Upper lobe of left lung (tissue), 6 donors: ENCODE results near the gene CTNNB1. TPM values are rescaled to one million over a fixed set of nuclear protein-coding genes. Genes with fewer than 3 reads are reported as not detected.

Experiments
- ATAC-seq, 2 donors: fragments of 200-7000 bp; cut with Tn5 transposase; one replicate each; pipeline ENCODE4 v1.9.1; 2022; ENCODE audit warnings: mild to moderate bottlenecking in 2 of 2, moderate library complexity in 2 of 2; ENCODE audit not compliant: low FRiP score in 2 of 2
- DNase-seq, 2 donors: peaks; one replicate each; pipeline ENCODE4 v3.0.0-alpha.2; 2019 to 2020
- H3K27ac ChIP-seq, 4 donors: fragments of 200-600 bp; sonication (generic); one replicate each; pipeline ENCODE4 v1.5.1; 2016 to 2019
- H3K27me3 ChIP-seq, 4 donors: fragments of 200-600 bp; sonication (generic); one replicate each; pipeline ENCODE4 v1.5.1; 2017 to 2019
- H3K36me3 ChIP-seq, 4 donors: fragments of 200-600 bp; sonication (generic); one replicate each; pipeline ENCODE4 v1.5.1; 2016 to 2019
- H3K4me1 ChIP-seq, 4 donors: fragments of 200-600 bp; sonication (generic); one replicate each; pipeline ENCODE4 v1.5.1; 2018 to 2019
- H3K4me3 ChIP-seq, 4 donors: fragments of 200-600 bp; sonication (generic); one replicate each; pipeline ENCODE4 v1.5.1; 2017 to 2019; ENCODE audit warnings: mild to moderate bottlenecking in 2 of 4, moderate library complexity in 1 of 4
- H3K9me3 ChIP-seq, 4 donors: fragments of 200-600 bp; sonication (generic); one replicate each; pipeline ENCODE4 v1.5.1; 2018 to 2019
- CTCF ChIP-seq, 6 experiments: fragments of 450-650 bp in 4 of 6; fragments of 200-600 bp in 2 of 6; sonication (generic) in 2 of 6; IDR thresholded peaks; one replicate each; pipeline ENCODE4 v1.5.1; 2016 to 2019; ENCODE audit warnings: antibody characterized with exemption in 6 of 6
- EP300 ChIP-seq, 4 donors: sonication (generic); formaldehyde crosslinking; IDR thresholded peaks; one replicate each; pipeline ENCODE4 v1.5.1; 2017; ENCODE audit warnings: antibody characterized with exemption in 4 of 4, control low read depth in 2 of 4
- POLR2A ChIP-seq, 4 donors: fragments of 450-650 bp; IDR thresholded peaks; one replicate each; pipeline ENCODE4 v1.5.1; 2016 to 2017; ENCODE audit warnings: antibody characterized with exemption in 4 of 4, mild to moderate bottlenecking in 2 of 4
- POLR2AphosphoS5 ChIP-seq, 2 donors: sonication (generic); formaldehyde crosslinking; IDR thresholded peaks; one replicate each; pipeline ENCODE4 v1.5.1; 2017; ENCODE audit warnings: antibody characterized with exemption in 2 of 2
- WGBS, 2 donors: methylation state at CpG; one replicate each; pipeline ENCODE4 v1.1.5; 2017 to 2018; 5-methylcytosine and 5-hydroxymethylcytosine counted together
- total RNA-seq, 6 donors: library from RNA; depleted of rRNA in 4 of 6; stranded (reverse); fragments of >200 nt in 4 of 6; gene quantifications; one replicate each; pipeline versions ENCODE4 v1.1.0 to v1.2.1, GENCODE V29; 2016 to 2021
- donor health status: DM: no; HTN: no; CAD: no; lungs with moderate emphysema.
- donor health status: DM: no; HTN: yes; CAD: no; lungs with severe emphysema.

Gene CTNNB1
- total RNA-seq, 6 donors from 2014 or later: 332 to 776 (median 412) TPM

DNA sequence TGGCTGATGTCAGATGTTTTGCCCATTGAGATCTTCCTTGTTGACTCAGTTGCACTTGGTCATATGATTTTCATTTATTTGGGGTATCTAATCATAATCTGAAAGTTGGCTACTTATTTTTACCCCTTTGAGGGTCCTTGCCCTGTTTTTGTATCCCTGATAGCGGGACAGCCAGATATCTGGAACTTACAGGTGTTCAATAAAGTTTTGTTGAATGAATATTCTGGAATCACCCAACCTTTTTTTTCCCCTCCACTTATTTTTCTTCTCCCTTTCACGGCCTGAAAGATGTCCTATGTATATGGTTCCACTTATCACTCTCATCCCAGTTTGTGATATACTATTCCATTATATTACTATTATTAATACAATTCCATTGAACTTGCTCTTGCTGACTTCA is 12.8 kb downstream of the CTNNB1 start:
- TF ChIP-seq POLR2A (IDR thresholded peaks at IDR 0.05): no peak
- no peak for TF ChIP-seq POLR2AphosphoS5 (IDR thresholded peaks at IDR 0.05)
- TF ChIP-seq CTCF (IDR thresholded peaks at IDR 0.05): no peak
- TF ChIP-seq EP300 (IDR thresholded peaks at IDR 0.05): no peak
- Histone ChIP-seq H3K4me1 (peaks cover 32 to 85% (median 59%) of the 10 kb centered on the region in 4 donors), H3K4me3 (no peak overlapping the region), H3K27me3 (no peaks in the 10 kb centered on the region), H3K36me3 (no peaks in the 10 kb centered on the region), H3K27ac (no peak overlapping the region), H3K9me3 (no peaks in the 10 kb centered on the region)
- ATAC-seq (no peak), DNase-seq (no peak)
- WGBS, 2 donors: 90 to 91% methylated on average over 2 of the region's 2 CpGs

DNA sequence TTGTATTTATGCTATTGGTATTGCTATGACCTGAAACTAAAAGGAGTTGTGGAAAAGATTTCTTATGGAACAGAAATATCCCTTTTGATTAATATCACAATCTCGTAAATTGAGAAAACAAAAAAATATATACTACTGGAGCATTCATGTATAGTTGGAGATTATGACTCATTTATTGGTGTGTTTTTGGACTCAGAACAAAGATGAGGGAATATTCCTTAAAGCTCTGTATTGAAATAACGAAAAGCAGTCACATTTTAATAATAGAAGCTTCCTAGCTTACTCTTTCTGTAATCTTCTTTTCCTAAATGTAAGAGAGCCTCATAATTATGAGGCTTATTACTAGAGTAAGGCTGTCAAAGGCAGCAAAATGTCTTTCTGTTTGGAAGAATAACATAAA is 14.3 kb downstream of the CTNNB1 start:
- Histone ChIP-seq H3K4me1 (peaks cover 25 to 82% (median 49%) of the 10 kb centered on the region in 4 donors), H3K36me3 (no peaks in the 10 kb centered on the region), H3K27me3 (no peaks in the 10 kb centered on the region), H3K27ac (no peak overlapping the region), H3K4me3 (no peak overlapping the region), H3K9me3 (no peaks in the 10 kb centered on the region)
- DNase-seq: no peak
- ATAC-seq: no peak
- WGBS, 2 donors: 67 to 72% methylated on average over 2 of the region's 2 CpGs
- TF ChIP-seq EP300 (IDR thresholded peaks at IDR 0.05) (no peak), POLR2AphosphoS5 (IDR thresholded peaks at IDR 0.05) (no peak), CTCF (IDR thresholded peaks at IDR 0.05) (no peak), POLR2A (IDR thresholded peaks at IDR 0.05) (no peak)

DNA sequence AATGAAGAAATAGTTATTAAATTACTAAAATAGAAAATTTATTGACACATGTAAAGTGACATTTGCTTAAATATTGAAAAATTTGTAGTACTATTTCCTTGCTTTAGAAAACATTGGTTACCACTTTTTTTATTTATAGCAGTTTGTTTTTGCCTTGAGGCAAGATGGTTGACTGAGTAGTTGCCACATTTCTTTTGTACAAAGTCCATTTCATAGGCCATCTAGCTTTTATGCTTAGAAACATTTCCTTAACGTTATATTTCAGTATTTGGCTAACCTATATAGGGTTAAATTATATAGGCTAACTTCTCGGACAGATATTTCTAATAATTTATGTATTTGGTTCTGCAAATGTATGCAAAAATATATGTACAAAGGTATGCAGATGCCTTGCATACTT is 17.1 kb downstream of the CTNNB1 start:
- Histone ChIP-seq H3K36me3 (no peaks in the 10 kb centered on the region), H3K4me3 (no peak overlapping the region), H3K9me3 (no peaks in the 10 kb centered on the region), H3K4me1 (peaks cover 41 to 90% (median 62%) of the 10 kb centered on the region in 4 donors), H3K27ac (no peak overlapping the region), H3K27me3 (no peaks in the 10 kb centered on the region)
- no peak for TF ChIP-seq POLR2AphosphoS5 (IDR thresholded peaks at IDR 0.05)
- no peak for TF ChIP-seq POLR2A (IDR thresholded peaks at IDR 0.05)
- no peak for TF ChIP-seq CTCF (IDR thresholded peaks at IDR 0.05)
- TF ChIP-seq EP300 (IDR thresholded peaks at IDR 0.05): no peak
- ATAC-seq: no peak
- WGBS, 2 donors: 76 to 81% methylated on average over 2 of the region's 2 CpGs
- no peak for DNase-seq

- no peak for TF ChIP-seq CTCF (IDR thresholded peaks at IDR 0.05)
- no peak for TF ChIP-seq EP300 (IDR thresholded peaks at IDR 0.05)
- no peak for TF ChIP-seq POLR2A (IDR thresholded peaks at IDR 0.05)
- TF ChIP-seq POLR2AphosphoS5 (IDR thresholded peaks at IDR 0.05): no peak
- H3K4me1 ChIP-seq: peaks cover 46 to 93% (median 67%) of the 10 kb centered on the region in 4 donors
- no peaks in the 10 kb centered on the region for H3K27me3 ChIP-seq
- H3K9me3 ChIP-seq: no peaks in the 10 kb centered on the region
- H3K36me3 ChIP-seq: no peaks in the 10 kb centered on the region
- ATAC-seq (peak in 1 of 2 donors; percentile 38), DNase-seq (no peak)
- no peak overlapping the region for H3K4me3 ChIP-seq
- WGBS, 2 donors: 38 to 39% methylated on average over 1 of the region's 1 CpG
- H3K27ac ChIP-seq: peak overlapping the region in 1 of 4 donors; percentile 40
Measured at GRCh38 chr3:41216993-41217392, 17.7 kb downstream of the CTNNB1 start.

- Histone ChIP-seq H3K27me3 (no peaks in the 10 kb centered on the region), H3K36me3 (peaks cover under 1 to 6% (median 5%) of the 10 kb centered on the region in 4 donors), H3K4me1 (peaks cover 47 to 93% (median 70%) of the 10 kb centered on the region in 4 donors), H3K9me3 (no peaks in the 10 kb centered on the region), H3K27ac (no peak overlapping the region), H3K4me3 (no peak overlapping the region)
- no peak for ATAC-seq
- no peak for DNase-seq
- WGBS, 2 donors: 86 to 95% methylated on average over 1 of the region's 1 CpG
- TF ChIP-seq POLR2A (IDR thresholded peaks at IDR 0.05): no peak
- TF ChIP-seq EP300 (IDR thresholded peaks at IDR 0.05): no peak
- no peak for TF ChIP-seq CTCF (IDR thresholded peaks at IDR 0.05)
- no peak for TF ChIP-seq POLR2AphosphoS5 (IDR thresholded peaks at IDR 0.05)
Measured at GRCh38 chr3:41219424-41219823, 20.1 kb downstream of the CTNNB1 start.
